AG09309 (cell line): Measurements from ENCODE around the gene SLC49A3.
A peak's percentile ranks its signal among the peaks of the same experiment; 100 is the strongest.

ENCODE experiments used
- DNase-seq: peaks from one replicate; pipeline ENCODE4 v3.0.0-alpha.2; 2010; ENCODE audit warnings: low read depth
- H3K4me3 ChIP-seq: 2 replicates; pipeline ENCODE4 v1.5.1; 2011; ENCODE audit warnings: mild to moderate bottlenecking, low read depth, low read length, moderate library complexity; ENCODE audit not compliant: control insufficient read depth
- CTCF ChIP-seq: IDR thresholded peaks from 2 replicates; pipeline ENCODE4 v1.5.1; 2011; ENCODE audit warnings: mild to moderate bottlenecking, low read depth, low read length, inconsistent platforms; ENCODE audit not compliant: insufficient read depth, control insufficient read depth; ENCODE audit errors: missing control alignments

The SLC49A3 gene

GRCh38 chr4:726235-726787, 37.4 kb upstream of the SLC49A3 start:
- no peak for TF ChIP-seq CTCF
- H3K4me3 ChIP-seq, result peak overlapping the region; percentile 1; the same call in 1 of the 2 replicates
- DNase-seq, result peak; percentile 74

- TF ChIP-seq CTCF, result no peak
- no peak for DNase-seq
- peak overlapping the region; percentile 1; the same call in 1 of the 2 replicates for H3K4me3 ChIP-seq
Measured at GRCh38 chr4:725391-726234, 36.7 kb upstream of the SLC49A3 start.

- no peak for TF ChIP-seq CTCF
- DNase-seq, result no peak
- H3K4me3 ChIP-seq, result no peak overlapping the region
Measured at GRCh38 chr4:723751-724530, 35.0 kb upstream of the SLC49A3 start.

- no peak for TF ChIP-seq CTCF
- no peak overlapping the region for H3K4me3 ChIP-seq
- DNase-seq, result no peak
Measured at GRCh38 chr4:722851-723360, 34.0 kb upstream of the SLC49A3 start.

- no peak for DNase-seq
- H3K4me3 ChIP-seq, result no peak overlapping the region
- TF ChIP-seq CTCF, result no peak
Measured at GRCh38 chr4:722169-722725, 33.3 kb upstream of the SLC49A3 start.
